ENCODE measurements around the gene FN3K. TPM values are rescaled to one million over a fixed set of nuclear protein-coding genes. Genes with fewer than 3 reads are reported as not detected.

Gene FN3K
- total and polyA plus RNA-seq, 2 of the 8 experiments (the other 6 are each of a cell fraction or from before 2014, with no cell fraction given) = 0.88 to 14.2 TPM

GRCh38 chr17:82686366-82687324 lies 48.8 kb upstream of the FN3K start:
- WGBS, 2 experiments (ENCODE audit: extremely low coverage in 1 of 2, insufficient coverage in 1 of 2, insufficient read length in 1 of 2, insufficient replicate concordance in 2 of 2, low coverage in 1 of 2, low lambda C conversion rate in 2 of 2, missing lambda C conversion rate in 1 of 2) = 86% methylated on average over 19 of the region's 19 CpGs; no CpG with 5 or more reads in 1 of the 2 experiments
- no peak overlapping the region for H3K4ac ChIP-seq (replicated peaks; ENCODE audit: insufficient read length, low read depth, low read length)
- H2BK5ac ChIP-seq (ENCODE audit: low read depth, low read length) = no peak overlapping the region
- H4K91ac ChIP-seq (replicated peaks; ENCODE audit: insufficient read length, low read length) = no peak overlapping the region
- no peak overlapping the region for H4K5ac ChIP-seq (ENCODE audit: insufficient read length, low read depth, low read length)
- no peaks in the 10 kb centered on the region for H3K23me2 ChIP-seq (ENCODE audit: low read depth, low read length)
- no peak overlapping the region for H4K8ac ChIP-seq (ENCODE audit: extremely low read depth, insufficient read depth, low read length)
- DNase-seq (ENCODE audit: low read depth in 1 of 2, low spot score in 2 of 2) (no peak), FAIRE-seq (no peak)
- no peak overlapping the region for H3K23ac ChIP-seq (ENCODE audit: insufficient read length)
- no peak overlapping the region for H2BK15ac ChIP-seq (ENCODE audit: low read length)
- H4K20me1 ChIP-seq (replicated peaks in 1 of 2; ENCODE audit: control insufficient read depth in 1 of 2, insufficient read depth in 2 of 2, low read length in 2 of 2) = peaks cover 0 to 1% of the 10 kb centered on the region in 2 experiments
- no peak overlapping the region for H2AFZ ChIP-seq (ENCODE audit: low read length)
- H3K4me2 ChIP-seq (ENCODE audit: insufficient read depth in 1 of 2, low read depth in 2 of 2, low read length in 2 of 2) = no peak overlapping the region
- no peak overlapping the region for H3K14ac ChIP-seq (ENCODE audit: insufficient read length)
- H3K9me3 ChIP-seq (ENCODE audit: insufficient read depth in 2 of 2, low read depth in 1 of 2, low read length in 1 of 2) = no peaks in the 10 kb centered on the region; a peak in 1 of 4 replicates
- no peak overlapping the region for H3K27ac ChIP-seq (ENCODE audit: low read depth, low read length)
- H3K4me3 ChIP-seq (ENCODE audit: extremely low read depth in 1 of 4, insufficient read depth in 2 of 4, low read depth in 3 of 4, low read length in 4 of 4) = no peak overlapping the region
- H2BK120ac ChIP-seq (replicated peaks; ENCODE audit: low read depth, low read length) = no peak overlapping the region
- ChIA-PET CTCF (ENCODE audit: partially characterized antibody) (interaction anchor here (0.8 to 3.7 kb wide), 5 partner anchors 18 to 228 kb away, joined by 3 to 15 read pairs (median 3); no protein-coding TSS in a partner anchor), POLR2A (ENCODE audit: partially characterized antibody) (interaction anchor here (0.8 to 1.5 kb wide), 3 partner anchors 11 to 49 kb away, joined by 3 to 5 read pairs (median 3); partner anchors contain the start of gene FN3K)
- H3K9ac ChIP-seq (replicated peaks in 1 of 4; ENCODE audit: extremely low read depth in 1 of 4, low read depth in 3 of 4, low read length in 3 of 4) = no peak overlapping the region
- no peaks in the 10 kb centered on the region; a peak in 1 of 7 replicates for H3K4me1 ChIP-seq (replicated peaks in 1 of 4; ENCODE audit: control insufficient read depth in 3 of 4, insufficient read depth in 4 of 4, low read length in 3 of 4)
- H3K36me3 ChIP-seq (ENCODE audit: control insufficient read depth in 2 of 4, insufficient read depth in 4 of 4, low read length in 3 of 4) = no peaks in the 10 kb centered on the region
- H3K56ac ChIP-seq (replicated peaks; ENCODE audit: insufficient read length, low read depth, low read length) = no peak overlapping the region
- no peak overlapping the region for H3K18ac ChIP-seq (ENCODE audit: extremely low read depth, low read length)
- H2AK5ac ChIP-seq (ENCODE audit: low read depth, low read length) = no peak overlapping the region
- H3K27me3 ChIP-seq (replicated peaks in 1 of 4; ENCODE audit: control insufficient read depth in 3 of 4, extremely low read depth in 1 of 4, insufficient read depth in 3 of 4, low read length in 3 of 4) = no peaks in the 10 kb centered on the region; a peak in 1 of 7 replicates
- no peaks in the 10 kb centered on the region for H3K79me1 ChIP-seq (ENCODE audit: low read depth, low read length)
- H3K79me2 ChIP-seq (ENCODE audit: control insufficient read depth in 1 of 2, insufficient read depth in 2 of 2, low read length in 2 of 2) = no peaks in the 10 kb centered on the region
- no peak overlapping the region for H2BK20ac ChIP-seq (ENCODE audit: low read length)
- no peak overlapping the region for H2BK12ac ChIP-seq (ENCODE audit: low read depth, low read length)
- no peak for TF ChIP-seq TAF1 (IDR thresholded peaks at IDR 0.05; ENCODE audit: low read depth, low read length)
- TF ChIP-seq TEAD4 (IDR thresholded peaks at IDR 0.05; ENCODE audit: low read depth, low read length) = no peak
- no peak for TF ChIP-seq ATF2 (IDR thresholded peaks at IDR 0.05; ENCODE audit: low read length)
- no peak for TF ChIP-seq EP300 (IDR thresholded peaks at IDR 0.05; ENCODE audit: borderline replicate concordance in 1 of 2, low read depth in 2 of 2, low read length in 2 of 2)
- no peak for TF ChIP-seq FOSL1 (IDR thresholded peaks at IDR 0.05; ENCODE audit: insufficient read depth, low read depth, low read length)
- TF ChIP-seq SP4 (IDR thresholded peaks at IDR 0.05; ENCODE audit: low read length) = no peak
- no peak for TF ChIP-seq HDAC6 (IDR thresholded peaks at IDR 0.05; ENCODE audit: low read depth, low read length)
- no peak for TF ChIP-seq TCF12 (IDR thresholded peaks at IDR 0.05; ENCODE audit: low read depth, low read length)
- no peak for TF ChIP-seq SUZ12 (IDR thresholded peaks at IDR 0.05; ENCODE audit: low read length)
- TF ChIP-seq GTF2F1 (IDR thresholded peaks at IDR 0.05; ENCODE audit: borderline replicate concordance, low read depth, low read length) = no peak

Data from H1 (cell line).